ENCODE measurements around the gene CREB3L2.
A peak's percentile ranks its signal among the peaks of the same experiment; 100 is the strongest.

The CREB3L2 gene

GRCh38 chr7:138009350-138009653 lies 7.4 kb upstream of the CREB3L2 start:
- no peak for DNase-seq (ENCODE audit: low read depth)

GRCh38 chr7:138008588-138009349 lies 6.9 kb upstream of the CREB3L2 start:
- no peak for DNase-seq (ENCODE audit: low read depth)

GRCh38 chr7:138008019-138008587 lies 6.2 kb upstream of the CREB3L2 start:
- no peak for DNase-seq (ENCODE audit: low read depth)

GRCh38 chr7:138006106-138006505 lies 4.2 kb upstream of the CREB3L2 start:
- DNase-seq (ENCODE audit: low read depth): no peak

GRCh38 chr7:138004936-138005335 lies 3.0 kb upstream of the CREB3L2 start:
- DNase-seq (ENCODE audit: low read depth): no peak

GRCh38 chr7:138004046-138004445 lies 2.2 kb upstream of the CREB3L2 start:
- no peak for DNase-seq (ENCODE audit: low read depth)

GRCh38 chr7:138002828-138003189 lies 923 bp upstream of the CREB3L2 start:
- DNase-seq (ENCODE audit: low read depth): no peak

- peak; percentile 92 for DNase-seq (ENCODE audit: low read depth)
Observed at GRCh38 chr7:138002096-138002827, 376 bp upstream of the CREB3L2 start.

- DNase-seq (ENCODE audit: low read depth): peak; percentile 54
Observed at GRCh38 chr7:138000081-138000701, 1.7 kb downstream of the CREB3L2 start.

GRCh38 chr7:137999496-138000080 lies 2.3 kb downstream of the CREB3L2 start:
- DNase-seq (ENCODE audit: low read depth): no peak

GRCh38 chr7:137998250-137998649 lies 3.6 kb downstream of the CREB3L2 start:
- no peak for DNase-seq (ENCODE audit: low read depth)

- no peak for DNase-seq (ENCODE audit: low read depth)
Observed at GRCh38 chr7:137996871-137997270, 5.0 kb downstream of the CREB3L2 start.

- DNase-seq (ENCODE audit: low read depth): no peak
Observed at GRCh38 chr7:137996386-137996851, 5.5 kb downstream of the CREB3L2 start.

GRCh38 chr7:137994216-137994615 lies 7.7 kb downstream of the CREB3L2 start:
- DNase-seq (ENCODE audit: low read depth): no peak

- no peak for DNase-seq (ENCODE audit: low read depth)
Observed at GRCh38 chr7:137993395-137993743, 8.5 kb downstream of the CREB3L2 start.

- DNase-seq (ENCODE audit: low read depth): peak; percentile 75
Observed at GRCh38 chr7:137992550-137993394, 9.1 kb downstream of the CREB3L2 start.

- DNase-seq (ENCODE audit: low read depth): no peak
Observed at GRCh38 chr7:137992104-137992549, 9.8 kb downstream of the CREB3L2 start.

- peak; percentile 86 for DNase-seq (ENCODE audit: low read depth)
Observed at GRCh38 chr7:137990251-137990941, 11.5 kb downstream of the CREB3L2 start.

- DNase-seq (ENCODE audit: low read depth): no peak
Observed at GRCh38 chr7:137989590-137989989, 12.3 kb downstream of the CREB3L2 start.

- no peak for DNase-seq (ENCODE audit: low read depth)
Observed at GRCh38 chr7:137989094-137989493, 12.8 kb downstream of the CREB3L2 start.

- DNase-seq (ENCODE audit: low read depth): no peak
Observed at GRCh38 chr7:137987968-137988367, 13.9 kb downstream of the CREB3L2 start.
